Raji (cell line): ENCODE results near the gene TIAM1.

Experiments
- POLR2A ChIP-seq: IDR thresholded peaks from 2 replicates; pipeline ENCODE4 v1.6.1; 2011; ENCODE audit warnings: low read depth, low read length, control low read depth; ENCODE audit not compliant: insufficient read depth

The TIAM1 gene

DNA sequence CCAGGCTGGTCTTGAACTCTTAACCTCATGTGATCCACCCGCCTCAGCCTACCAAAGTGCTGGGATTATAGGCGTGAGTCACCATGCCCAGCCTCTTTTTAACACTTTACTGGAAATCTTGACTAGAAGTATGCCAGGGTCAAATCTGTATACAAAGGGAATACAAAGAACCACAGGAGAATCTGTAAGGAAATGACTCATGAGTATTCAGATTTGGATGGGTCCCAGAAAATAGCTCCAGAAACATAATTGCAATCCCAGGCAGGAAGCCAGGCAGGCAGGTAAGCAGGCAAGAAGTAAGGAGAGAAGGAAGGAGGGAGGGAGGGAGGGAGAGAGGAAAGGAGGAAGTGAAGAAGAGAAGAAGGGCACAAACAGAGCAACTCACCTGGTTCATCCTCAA lies 22.8 kb upstream of the TIAM1 start:
- no peak for TF ChIP-seq POLR2A

DNA sequence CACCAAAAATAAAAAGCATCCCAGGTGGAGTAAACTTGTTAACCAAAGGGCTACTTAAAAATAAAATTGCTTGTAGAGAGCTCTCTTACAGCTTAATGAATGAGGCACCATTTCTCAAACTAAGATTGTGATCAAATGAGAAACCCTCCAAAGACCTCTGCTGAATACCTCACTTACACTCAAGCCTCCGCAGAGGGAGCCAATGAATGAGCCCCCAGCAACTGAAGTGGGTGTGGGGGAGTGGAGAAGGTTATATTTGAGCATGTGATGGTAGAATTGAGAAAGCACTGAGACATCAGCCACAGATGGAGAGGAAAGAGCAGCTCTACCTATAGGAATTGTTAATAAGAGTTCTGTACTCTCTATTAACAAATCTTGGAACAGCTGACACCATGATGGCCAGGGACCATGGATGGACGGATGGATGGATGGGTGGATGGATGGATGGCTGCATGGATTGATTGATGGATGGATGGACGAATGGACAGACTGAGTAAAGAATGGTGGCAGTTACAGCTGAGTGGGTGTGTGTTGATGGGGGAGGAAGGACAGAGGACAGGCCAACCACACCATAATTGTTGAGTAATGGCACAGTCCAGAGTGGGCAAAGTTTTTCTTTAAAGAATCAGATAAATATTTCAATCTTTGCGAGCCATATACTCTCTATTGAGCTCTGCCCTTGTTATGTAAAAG lies 20.3 kb upstream of the TIAM1 start:
- no peak for TF ChIP-seq POLR2A

DNA sequence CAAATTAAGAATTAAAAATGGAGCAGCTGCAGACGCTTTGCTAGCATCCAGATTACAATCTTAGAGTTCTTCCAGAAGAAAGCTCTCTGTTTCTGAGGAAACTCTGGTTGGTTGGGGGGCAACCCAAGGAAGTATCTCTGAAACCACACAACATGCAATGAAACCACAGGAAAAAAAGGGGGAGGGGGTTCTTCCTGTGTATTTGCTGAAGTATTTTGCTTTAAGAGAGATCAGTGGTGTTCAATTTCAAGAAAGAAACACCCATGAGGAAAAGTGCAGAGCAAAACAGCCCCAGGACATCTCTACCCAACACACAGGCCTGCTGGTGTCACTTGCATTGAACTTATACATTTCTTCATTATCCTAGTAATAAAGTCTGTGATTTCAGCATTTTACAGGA lies 19.7 kb upstream of the TIAM1 start:
- TF ChIP-seq POLR2A = no peak

DNA sequence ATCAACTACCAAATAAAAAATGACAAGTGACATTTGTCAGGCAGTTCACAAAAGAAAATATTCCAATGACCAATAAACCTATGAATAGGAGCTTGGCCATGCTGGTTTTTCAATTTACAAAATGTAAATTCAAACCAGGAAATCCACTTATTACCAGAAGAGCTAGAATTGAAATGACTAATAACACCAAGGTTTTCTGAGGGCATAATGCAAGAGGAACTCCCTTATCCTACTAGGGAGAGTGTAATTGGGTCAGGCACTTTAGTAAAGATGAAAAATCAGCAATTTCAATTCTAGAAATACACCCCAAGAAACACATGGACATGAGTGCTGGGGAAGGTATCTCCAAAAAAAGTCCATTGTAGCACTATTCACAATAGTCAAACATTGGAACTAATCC lies 16.7 kb upstream of the TIAM1 start:
- no peak for TF ChIP-seq POLR2A

DNA sequence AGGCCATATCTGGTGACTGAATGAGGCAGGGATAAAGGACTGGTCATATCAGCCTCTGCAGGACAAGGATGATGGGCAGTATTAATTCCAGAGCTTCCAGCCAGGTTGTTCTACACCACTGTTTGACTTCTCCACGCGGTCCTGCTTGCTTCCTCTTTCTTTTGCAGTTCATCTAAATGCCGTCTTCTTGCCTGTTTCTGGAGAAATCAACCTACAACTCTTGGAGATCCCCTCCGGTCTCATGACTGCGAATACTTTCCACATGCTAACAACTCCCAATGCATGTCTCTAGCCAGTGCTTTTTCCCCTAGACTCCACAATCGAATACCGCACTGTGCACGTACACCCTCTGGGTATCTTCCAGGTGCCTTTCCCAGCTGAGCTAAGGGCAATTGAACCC lies 14.1 kb upstream of the TIAM1 start:
- TF ChIP-seq POLR2A = no peak

DNA sequence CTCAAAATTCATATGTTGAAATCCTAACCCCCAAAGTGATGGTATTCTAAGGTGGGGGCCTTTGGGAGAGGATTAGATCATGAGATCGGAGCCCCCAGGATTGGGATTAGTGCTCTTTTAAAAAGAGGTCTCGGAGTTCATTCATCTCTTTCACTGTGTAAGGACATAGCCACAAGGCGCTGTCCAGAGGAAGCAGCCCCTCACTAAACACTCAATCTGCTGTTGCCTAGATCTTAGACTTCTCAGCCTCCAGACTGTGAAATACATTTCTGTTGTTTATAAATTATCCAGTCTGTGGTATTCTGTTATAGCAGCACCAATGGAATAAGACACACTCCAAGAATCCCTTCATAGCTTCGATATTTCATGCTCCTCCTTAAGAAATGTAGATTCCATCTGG lies 12.4 kb upstream of the TIAM1 start:
- no peak for TF ChIP-seq POLR2A

DNA sequence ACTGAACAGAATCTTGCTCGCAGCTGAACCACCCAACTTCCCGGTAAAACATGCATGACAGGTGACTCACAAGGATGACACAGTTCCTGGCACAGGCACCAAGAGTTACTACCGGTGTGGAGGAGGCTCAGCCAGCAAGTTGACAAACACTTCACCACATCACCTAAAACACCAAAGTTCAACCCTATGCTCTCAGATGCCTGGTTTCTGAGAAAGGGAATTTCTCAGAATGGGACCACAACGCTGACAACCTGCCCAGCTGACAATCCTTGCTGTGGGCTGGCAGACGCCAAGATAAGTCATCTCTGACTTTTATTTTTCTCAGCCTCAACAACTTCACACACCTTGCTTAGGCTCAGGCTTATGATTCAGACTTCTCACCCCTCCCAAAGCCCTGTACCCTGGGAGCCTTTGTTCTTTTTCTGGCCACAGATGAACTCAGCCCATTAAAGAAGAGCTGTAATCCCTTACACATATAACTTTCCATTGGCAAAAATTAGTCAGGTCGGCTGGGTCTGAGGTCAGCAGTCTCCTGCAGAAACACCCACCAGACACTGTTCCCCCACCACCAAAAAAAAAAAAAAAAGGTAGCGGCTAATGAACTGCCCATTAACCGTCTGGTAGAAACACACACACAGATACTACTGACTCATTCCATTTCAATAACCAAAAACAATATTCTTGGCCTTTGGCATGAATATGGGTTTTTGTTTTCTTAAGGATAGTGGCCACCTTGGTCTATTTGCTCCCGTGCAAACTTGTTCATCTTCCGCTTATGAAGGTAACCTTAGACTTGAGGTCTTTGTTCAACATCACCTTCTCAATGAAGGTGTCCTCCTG lies 10.8 kb upstream of the TIAM1 start:
- no peak for TF ChIP-seq POLR2A

DNA sequence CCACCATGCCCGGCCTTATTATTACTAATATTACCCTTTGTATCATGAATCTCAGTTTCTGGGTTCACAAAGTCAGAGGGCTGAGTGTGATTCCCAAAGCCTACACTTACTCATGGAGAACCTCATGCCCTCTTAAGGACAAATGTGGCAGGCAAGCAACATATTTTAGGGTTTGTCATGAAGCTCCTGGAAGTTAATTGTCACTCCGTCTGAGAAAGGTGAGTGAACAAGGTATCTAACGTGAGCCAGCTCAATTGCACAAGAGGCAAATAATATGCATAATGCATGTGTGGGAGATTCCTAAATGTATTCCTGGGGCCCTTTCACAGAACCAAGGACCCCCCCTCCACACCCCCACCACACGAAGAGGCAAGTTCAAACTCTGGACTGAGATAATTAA lies 10.1 kb upstream of the TIAM1 start:
- no peak for TF ChIP-seq POLR2A

DNA sequence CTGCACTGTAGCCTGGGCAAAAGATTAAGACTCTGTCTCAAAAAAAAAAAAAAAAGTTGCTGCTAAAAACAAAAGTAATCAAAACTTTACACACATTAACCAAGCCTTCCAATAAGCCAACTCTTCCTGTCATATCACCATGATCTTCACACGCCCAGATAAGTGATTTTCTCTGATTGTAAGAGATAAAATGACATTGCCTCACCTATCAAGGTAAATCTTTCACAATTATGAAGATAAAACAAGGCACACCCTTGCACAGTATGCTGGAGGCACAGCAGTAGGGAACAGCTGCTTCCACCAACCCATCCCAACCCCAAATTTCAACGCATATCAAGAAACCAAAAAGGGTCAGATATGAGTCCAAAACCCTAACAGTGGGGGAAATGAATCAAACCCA lies 8.8 kb upstream of the TIAM1 start:
- no peak for TF ChIP-seq POLR2A

DNA sequence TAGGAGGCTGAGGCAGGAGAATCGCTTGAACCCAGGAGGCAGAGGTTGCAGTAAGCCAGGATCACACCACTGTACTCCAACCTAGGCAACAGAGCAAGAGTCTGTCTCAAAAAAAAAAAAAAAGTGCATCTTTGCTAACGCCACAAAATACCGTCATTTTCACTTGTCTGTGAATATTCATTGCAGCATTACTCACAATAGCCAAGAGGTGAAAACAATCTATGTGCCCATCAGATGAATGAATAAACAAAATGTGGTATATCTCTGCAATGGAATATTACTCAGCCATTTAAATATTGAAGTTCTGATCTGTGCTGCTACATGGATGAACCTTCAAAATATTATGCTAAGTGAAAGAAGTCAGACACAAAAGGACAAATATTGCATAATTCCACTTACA lies 7.9 kb upstream of the TIAM1 start:
- TF ChIP-seq POLR2A = no peak

DNA sequence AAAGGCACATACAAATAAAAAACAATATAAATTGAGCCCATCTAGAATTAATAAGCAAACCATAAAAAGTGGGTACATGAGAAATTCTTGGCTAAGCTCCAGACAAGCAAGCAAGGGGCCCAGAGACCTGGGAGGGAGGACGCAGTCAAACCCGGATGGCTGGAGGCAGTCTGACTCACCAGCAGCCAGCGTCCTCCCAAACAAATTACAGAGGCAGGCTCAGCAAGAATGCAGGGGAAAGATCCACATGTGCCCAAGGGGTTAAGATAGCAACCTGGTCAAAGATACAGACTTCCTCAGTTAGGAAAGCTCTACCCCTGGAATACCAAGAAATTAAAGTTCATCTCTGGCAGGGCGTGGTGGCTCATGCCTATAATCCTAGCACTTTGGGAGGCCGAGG lies 7.4 kb upstream of the TIAM1 start:
- TF ChIP-seq POLR2A = no peak

DNA sequence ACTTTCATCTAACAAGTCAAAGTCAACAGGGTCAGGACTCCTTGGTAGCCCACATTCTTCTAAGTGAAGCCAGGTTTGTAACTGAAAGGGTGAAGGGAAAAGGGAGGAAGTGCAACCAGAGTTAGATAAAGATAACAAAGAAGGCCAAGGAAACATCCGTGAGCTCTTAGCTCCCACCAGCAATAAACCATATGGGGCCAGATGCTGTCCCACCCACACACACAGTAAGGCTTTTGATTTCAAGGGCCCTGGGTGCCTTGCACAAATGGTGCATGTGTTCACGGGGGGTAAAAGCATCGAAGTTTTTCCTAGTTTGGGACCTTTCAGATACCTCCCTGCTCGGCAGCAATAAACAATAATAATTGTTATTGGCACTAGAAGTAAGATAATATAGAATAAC lies 5.1 kb upstream of the TIAM1 start:
- no peak for TF ChIP-seq POLR2A

DNA sequence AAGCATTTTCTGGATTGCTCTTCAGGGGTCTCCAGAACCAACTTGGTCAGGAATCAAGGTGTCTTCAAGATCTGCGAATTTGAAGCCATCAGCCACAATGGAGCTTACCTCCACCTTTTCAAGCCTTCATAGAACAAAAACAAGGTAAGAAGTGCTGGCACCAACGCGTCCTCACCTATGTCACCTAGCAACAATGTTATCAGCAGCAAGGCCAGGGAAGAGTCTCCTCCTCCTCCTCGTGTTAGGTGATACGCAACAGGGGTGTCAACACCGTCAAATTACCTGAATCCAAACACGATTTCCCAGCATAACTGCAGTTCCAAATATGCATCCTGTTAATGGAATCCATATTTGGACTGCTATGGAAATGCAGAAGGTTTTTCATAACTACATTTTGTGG lies 4.1 kb upstream of the TIAM1 start:
- TF ChIP-seq POLR2A = no peak

DNA sequence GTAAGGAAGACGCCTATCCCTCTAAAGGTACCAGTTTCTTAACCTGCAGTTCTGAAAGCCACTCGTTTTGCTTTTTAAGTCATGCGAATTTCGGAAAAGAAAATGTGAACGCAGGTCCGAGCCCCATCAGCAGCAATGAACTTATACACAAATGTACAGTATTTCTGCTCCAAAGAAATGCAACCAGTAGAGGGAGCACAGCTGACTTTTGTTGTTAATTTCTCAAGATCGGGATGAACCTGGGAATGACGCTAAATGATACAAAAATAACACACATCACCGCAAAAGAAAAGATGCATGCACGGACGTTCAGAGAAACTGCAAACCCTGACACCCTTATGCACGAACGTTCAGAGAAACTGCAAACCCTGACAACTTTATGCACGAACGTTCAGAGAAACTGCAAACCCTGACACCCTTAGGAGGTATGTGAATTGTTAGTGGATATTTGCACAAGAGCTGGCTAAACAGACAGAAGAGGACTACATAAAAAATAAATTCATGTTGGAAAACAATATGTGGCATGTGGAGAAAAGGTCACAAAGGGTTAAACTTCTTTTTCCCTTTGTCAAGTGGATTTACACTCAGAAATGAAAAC lies 3.5 kb upstream of the TIAM1 start:
- TF ChIP-seq POLR2A = no peak

DNA sequence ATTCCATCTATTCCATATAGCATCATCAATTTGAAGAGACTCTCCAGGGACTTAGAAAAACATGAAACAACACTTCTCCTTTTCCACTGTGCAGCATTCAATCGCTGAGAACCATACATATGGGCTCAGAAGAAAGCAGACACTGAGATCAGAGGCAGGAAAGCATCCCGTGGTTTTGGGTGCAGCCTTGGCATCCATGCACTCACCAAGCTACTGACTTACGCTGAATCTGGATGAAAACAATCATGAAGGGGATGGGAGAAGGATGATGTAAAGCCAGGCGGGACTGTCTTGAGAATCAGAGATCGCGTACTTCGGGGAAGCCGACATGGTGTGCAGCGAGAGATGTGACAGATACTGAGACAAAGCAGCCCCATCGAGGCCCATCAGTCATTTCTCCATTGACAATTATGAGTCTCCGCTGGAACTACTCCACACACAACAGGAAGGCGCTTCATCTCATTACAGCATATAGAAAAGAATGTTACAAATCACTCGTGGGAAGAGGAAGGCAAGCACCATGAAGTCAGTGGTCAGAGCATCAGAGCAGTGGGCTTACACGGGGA lies 2.3 kb upstream of the TIAM1 start:
- no peak for TF ChIP-seq POLR2A

DNA sequence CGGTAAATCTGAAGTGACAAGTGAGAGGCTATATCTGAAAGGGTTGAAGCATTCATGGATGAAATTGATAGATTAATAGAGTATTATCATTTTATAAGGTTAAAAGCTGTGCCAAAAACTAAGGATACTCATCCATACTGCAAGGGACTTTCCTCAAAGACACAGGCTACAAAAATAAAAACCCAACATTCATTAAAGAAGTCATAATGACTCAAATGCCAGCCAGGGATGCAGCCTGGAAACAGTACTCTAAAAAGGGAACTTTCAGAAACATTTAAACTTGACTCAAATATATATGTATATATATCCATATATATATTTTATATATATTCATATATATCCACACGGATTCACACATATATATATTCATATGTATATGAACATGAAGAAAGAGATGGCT lies 1.1 kb upstream of the TIAM1 start:
- TF ChIP-seq POLR2A = no peak

DNA sequence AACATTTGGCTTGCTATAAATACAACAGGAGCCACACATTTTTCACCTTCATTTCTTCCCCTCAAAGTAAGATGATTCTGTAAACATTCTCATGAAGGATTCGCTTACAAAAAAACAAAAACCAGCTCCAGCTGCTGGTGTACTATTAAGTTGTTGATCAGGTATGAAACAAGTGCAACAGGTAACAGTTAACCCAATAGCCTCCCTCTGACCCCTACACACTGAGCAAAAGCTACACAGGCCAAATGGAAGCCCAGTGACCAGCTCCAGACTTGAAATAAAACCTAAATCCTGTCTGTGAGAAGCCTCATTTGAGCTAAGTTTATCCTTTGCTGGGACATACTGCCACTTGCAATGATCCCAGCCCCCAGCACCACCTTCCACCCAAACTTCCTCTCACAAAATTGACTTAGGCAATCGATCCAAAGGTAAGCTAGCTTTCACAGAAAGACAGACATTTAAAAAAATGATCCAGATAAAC lies 991 bp downstream of the TIAM1 start:
- no peak for TF ChIP-seq POLR2A

DNA sequence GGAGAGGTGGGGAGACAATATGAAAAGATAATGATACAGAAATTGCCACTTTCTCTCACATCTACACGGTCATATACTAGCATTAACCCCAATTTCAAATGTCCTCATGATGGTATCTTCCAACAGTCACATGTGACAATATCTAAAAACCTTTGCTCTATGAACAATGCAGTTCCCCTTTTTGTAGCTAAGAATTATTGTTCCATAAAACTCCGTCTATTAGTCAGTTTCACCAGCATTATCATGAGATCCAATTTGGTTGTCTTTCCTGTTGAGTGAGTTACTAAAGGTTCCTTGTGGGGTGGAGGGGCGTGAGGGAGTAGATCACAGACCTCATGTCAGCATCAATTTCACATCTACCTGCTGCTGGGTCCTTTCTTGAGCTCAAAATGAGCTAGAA lies 1.7 kb downstream of the TIAM1 start:
- TF ChIP-seq POLR2A = no peak
